ENCODE data around the gene PSD2. TPM values are rescaled to one million over a fixed set of nuclear protein-coding genes. Genes with fewer than 3 reads are reported as not detected.

Gene PSD2
- total RNA-seq, 1 donor from 2014 or later = 0.14 TPM

- no peak for TF ChIP-seq CTCF (IDR thresholded peaks at IDR 0.05; ENCODE audit: unreplicated experiment)
- H3K4me1 Mint-ChIP-seq (ENCODE audit: low read depth) = no peaks in the 10 kb centered on the region
- H3K4me3 Mint-ChIP-seq (ENCODE audit: low read depth) = no peak overlapping the region
- no peak overlapping the region for H3K27ac Mint-ChIP-seq
- H3K36me3 Mint-ChIP-seq (ENCODE audit: insufficient read depth) = no peaks in the 10 kb centered on the region
- no peaks in the 10 kb centered on the region for H3K9me3 Mint-ChIP-seq (ENCODE audit: low read depth)
- H3K27me3 Mint-ChIP-seq = peaks cover 39% of the 10 kb centered on the region
- DNase-seq (ENCODE audit: low spot score, unreplicated experiment) = no peak
These were observed 15.0 kb downstream of the PSD2 start for GRCh38 chr5:139810341-139811273.

- peaks cover 36% of the 10 kb centered on the region for H3K27me3 Mint-ChIP-seq
- H3K27ac Mint-ChIP-seq = no peak overlapping the region
- no peaks in the 10 kb centered on the region for H3K36me3 Mint-ChIP-seq (ENCODE audit: insufficient read depth)
- DNase-seq (ENCODE audit: low spot score, unreplicated experiment) = no peak
- no peak overlapping the region for H3K4me3 Mint-ChIP-seq (ENCODE audit: low read depth)
- H3K9me3 Mint-ChIP-seq (ENCODE audit: low read depth) = no peaks in the 10 kb centered on the region
- TF ChIP-seq CTCF (IDR thresholded peaks at IDR 0.05; ENCODE audit: unreplicated experiment) = no peak
- no peaks in the 10 kb centered on the region for H3K4me1 Mint-ChIP-seq (ENCODE audit: low read depth)
These were observed 15.6 kb downstream of the PSD2 start for GRCh38 chr5:139811274-139811607.

GRCh38 chr5:139812323-139812722 lies 16.7 kb downstream of the PSD2 start:
- H3K9me3 Mint-ChIP-seq (ENCODE audit: low read depth) = no peaks in the 10 kb centered on the region
- H3K27me3 Mint-ChIP-seq = peaks cover 41% of the 10 kb centered on the region
- no peak overlapping the region for H3K27ac Mint-ChIP-seq
- H3K4me1 Mint-ChIP-seq (ENCODE audit: low read depth) = no peaks in the 10 kb centered on the region
- no peak overlapping the region for H3K4me3 Mint-ChIP-seq (ENCODE audit: low read depth)
- no peak for TF ChIP-seq CTCF (IDR thresholded peaks at IDR 0.05; ENCODE audit: unreplicated experiment)
- no peak for DNase-seq (ENCODE audit: low spot score, unreplicated experiment)
- H3K36me3 Mint-ChIP-seq (ENCODE audit: insufficient read depth) = no peaks in the 10 kb centered on the region

- H3K27me3 Mint-ChIP-seq = peaks cover 44% of the 10 kb centered on the region
- no peaks in the 10 kb centered on the region for H3K36me3 Mint-ChIP-seq (ENCODE audit: insufficient read depth)
These were observed 17.5 kb downstream of the PSD2 start for GRCh38 chr5:139812836-139813805.

More at GRCh38 chr5:139812836-139813805, 17.5 kb downstream of the PSD2 start:
- Mint-ChIP-seq H3K27ac (no peak overlapping the region), H3K4me1 (ENCODE audit: low read depth) (no peaks in the 10 kb centered on the region), H3K4me3 (ENCODE audit: low read depth) (no peak overlapping the region), H3K9me3 (ENCODE audit: low read depth) (no peaks in the 10 kb centered on the region)
- no peak for TF ChIP-seq CTCF (IDR thresholded peaks at IDR 0.05; ENCODE audit: unreplicated experiment)
- no peak for DNase-seq (ENCODE audit: low spot score, unreplicated experiment)
